SJCRH30 (cell line): ENCODE measurements around the gene SOBP. TPM values are rescaled to one million over a fixed set of nuclear protein-coding genes. Genes with fewer than 3 reads are reported as not detected.
A peak's percentile ranks its signal among the peaks of the same experiment; 100 is the strongest.
"Not testable (repeated sequence)": the region's sequence is repeated elsewhere in the genome, so short reads cannot be mapped to it uniquely, and the experiment has no call there.

Source experiments
- DNase-seq, 2 experiments: peaks; one replicate each; pipeline ENCODE4 v3.0.0-alpha.2; 2015 to 2020
- H3K27ac ChIP-seq: fragments of 250-450 bp; sonication (Bioruptor Pico); 2 replicates; pipeline ENCODE4 v1.5.1; 2020; ENCODE audit warnings: mild to moderate bottlenecking, moderate library complexity
- H3K27me3 ChIP-seq: fragments of 250-450 bp; sonication (Bioruptor Pico); 2 replicates; pipeline ENCODE4 v1.5.1; 2020; ENCODE audit warnings: mild to moderate bottlenecking, moderate library complexity
- H3K36me3 ChIP-seq: fragments of 250-450 bp; sonication (Bioruptor Pico); 2 replicates; pipeline ENCODE4 v1.5.1; 2020; ENCODE audit warnings: mild to moderate bottlenecking, moderate library complexity
- H3K4me1 ChIP-seq: fragments of 250-450 bp; sonication (Bioruptor Pico); 2 replicates; pipeline ENCODE4 v1.5.1; 2020; ENCODE audit warnings: mild to moderate bottlenecking, moderate library complexity
- H3K4me3 ChIP-seq: fragments of 250-450 bp; sonication (Bioruptor Pico); 2 replicates; pipeline ENCODE4 v1.5.1; 2020; ENCODE audit warnings: mild to moderate bottlenecking, moderate library complexity
- H3K9me3 ChIP-seq: fragments of 250-450 bp; sonication (Bioruptor Pico); replicated peaks from 2 replicates; pipeline ENCODE4 v1.5.1; 2020; ENCODE audit warnings: mild to moderate bottlenecking, moderate library complexity
- total RNA-seq: library from RNA; depleted of rRNA; stranded (reverse); fragments of >200 nt; shearing (Covaris generic); gene quantifications from 2 replicates; pipeline ENCODE4 v1.2.3, GENCODE V29; 2014

Gene SOBP
- total RNA-seq, 1 experiment from 2014 or later, result 7.8 TPM

- no peak for DNase-seq
- H3K27me3 ChIP-seq, result no peaks in the 10 kb centered on the region
- H3K36me3 ChIP-seq, result no peaks in the 10 kb centered on the region
- H3K9me3 ChIP-seq, result no peaks in the 10 kb centered on the region
- no peak overlapping the region for H3K4me3 ChIP-seq
- peaks cover 13% of the 10 kb centered on the region; the same call in 1 of the 2 replicates for H3K4me1 ChIP-seq
- no peak overlapping the region for H3K27ac ChIP-seq
Measured at GRCh38 chr6:107545763-107546162, 55.8 kb downstream of the SOBP start.

GRCh38 chr6:107546691-107547450 is 57.0 kb downstream of the SOBP start:
- H3K9me3 ChIP-seq, result no peaks in the 10 kb centered on the region
- H3K4me1 ChIP-seq, result peaks cover 13% of the 10 kb centered on the region; the same call in 1 of the 2 replicates
- H3K27ac ChIP-seq, result no peak overlapping the region
- no peak for DNase-seq
- H3K36me3 ChIP-seq, result peaks cover 3% of the 10 kb centered on the region; the same call in 1 of the 2 replicates
- no peaks in the 10 kb centered on the region for H3K27me3 ChIP-seq
- H3K4me3 ChIP-seq, result no peak overlapping the region

- H3K27me3 ChIP-seq, result no peaks in the 10 kb centered on the region
- peaks cover 13% of the 10 kb centered on the region; the same call in 1 of the 2 replicates for H3K4me1 ChIP-seq
- no peak for DNase-seq
- no peak overlapping the region for H3K4me3 ChIP-seq
- no peaks in the 10 kb centered on the region for H3K9me3 ChIP-seq
- no peak overlapping the region for H3K27ac ChIP-seq
- peaks cover 3% of the 10 kb centered on the region; the same call in 1 of the 2 replicates for H3K36me3 ChIP-seq
Measured at GRCh38 chr6:107547451-107547840, 57.5 kb downstream of the SOBP start.

- Histone ChIP-seq H3K4me3 (no peak overlapping the region), H3K4me1 (no peaks in the 10 kb centered on the region), H3K36me3 (peaks cover 3% of the 10 kb centered on the region; the same call in 1 of the 2 replicates), H3K27me3 (no peaks in the 10 kb centered on the region), H3K9me3 (no peaks in the 10 kb centered on the region), H3K27ac (no peak overlapping the region)
- no peak for DNase-seq
Measured at GRCh38 chr6:107550241-107550840, 60.4 kb downstream of the SOBP start.

GRCh38 chr6:107550906-107551305 is 61.0 kb downstream of the SOBP start:
- no peak overlapping the region for H3K4me3 ChIP-seq
- H3K36me3 ChIP-seq, result peaks cover 3% of the 10 kb centered on the region; the same call in 1 of the 2 replicates
- no peak for DNase-seq
- no peak overlapping the region for H3K27ac ChIP-seq
- no peaks in the 10 kb centered on the region for H3K27me3 ChIP-seq
- H3K9me3 ChIP-seq, result no peaks in the 10 kb centered on the region
- H3K4me1 ChIP-seq, result no peaks in the 10 kb centered on the region

GRCh38 chr6:107553121-107553520 is 63.2 kb downstream of the SOBP start:
- not testable (repeated sequence) for H3K4me3 ChIP-seq, H3K27me3 ChIP-seq, H3K9me3 ChIP-seq, H3K27ac ChIP-seq, H3K36me3 ChIP-seq, DNase-seq, H3K4me1 ChIP-seq

- peaks cover 3% of the 10 kb centered on the region; the same call in 1 of the 2 replicates for H3K36me3 ChIP-seq
- H3K27ac ChIP-seq, result no peak overlapping the region
- no peaks in the 10 kb centered on the region for H3K9me3 ChIP-seq
- peaks cover 5% of the 10 kb centered on the region for H3K4me1 ChIP-seq
- no peak overlapping the region for H3K4me3 ChIP-seq
- no peaks in the 10 kb centered on the region for H3K27me3 ChIP-seq
- no peak for DNase-seq
Measured at GRCh38 chr6:107554326-107554725, 64.4 kb downstream of the SOBP start.

- no peak overlapping the region for H3K27ac ChIP-seq
- peaks cover 8% of the 10 kb centered on the region for H3K4me1 ChIP-seq
- no peaks in the 10 kb centered on the region for H3K27me3 ChIP-seq
- DNase-seq, result no peak
- no peaks in the 10 kb centered on the region for H3K9me3 ChIP-seq
- peaks cover 3% of the 10 kb centered on the region; the same call in 1 of the 2 replicates for H3K36me3 ChIP-seq
- H3K4me3 ChIP-seq, result no peak overlapping the region
Measured at GRCh38 chr6:107554918-107555317, 65.0 kb downstream of the SOBP start.

GRCh38 chr6:107555449-107555848 is 65.5 kb downstream of the SOBP start:
- Histone ChIP-seq H3K27me3 (no peaks in the 10 kb centered on the region), H3K9me3 (no peaks in the 10 kb centered on the region), H3K4me3 (no peak overlapping the region), H3K4me1 (peaks cover 8% of the 10 kb centered on the region), H3K27ac (no peak overlapping the region), H3K36me3 (peaks cover 3% of the 10 kb centered on the region; the same call in 1 of the 2 replicates)
- no peak for DNase-seq

GRCh38 chr6:107556082-107556481 is 66.2 kb downstream of the SOBP start:
- Histone ChIP-seq H3K36me3 (peaks cover 3% of the 10 kb centered on the region; the same call in 1 of the 2 replicates), H3K27me3 (no peaks in the 10 kb centered on the region), H3K4me3 (no peak overlapping the region), H3K9me3 (no peaks in the 10 kb centered on the region), H3K27ac (no peak overlapping the region), H3K4me1 (peaks cover 8% of the 10 kb centered on the region)
- DNase-seq, result no peak

GRCh38 chr6:107557698-107558097 is 67.8 kb downstream of the SOBP start:
- H3K27me3 ChIP-seq, result no peaks in the 10 kb centered on the region
- peaks cover 8% of the 10 kb centered on the region for H3K4me1 ChIP-seq
- no peaks in the 10 kb centered on the region for H3K9me3 ChIP-seq
- DNase-seq, result no peak
- no peak overlapping the region for H3K27ac ChIP-seq
- no peaks in the 10 kb centered on the region for H3K36me3 ChIP-seq
- H3K4me3 ChIP-seq, result no peak overlapping the region

- no peak overlapping the region for H3K27ac ChIP-seq
- no peaks in the 10 kb centered on the region for H3K36me3 ChIP-seq
- H3K9me3 ChIP-seq, result no peaks in the 10 kb centered on the region
- H3K4me1 ChIP-seq, result peaks cover 12% of the 10 kb centered on the region
- no peaks in the 10 kb centered on the region for H3K27me3 ChIP-seq
- no peak overlapping the region for H3K4me3 ChIP-seq
- DNase-seq, result no peak
Measured at GRCh38 chr6:107560657-107561056, 70.7 kb downstream of the SOBP start.

GRCh38 chr6:107561306-107561705 is 71.4 kb downstream of the SOBP start:
- Histone ChIP-seq H3K9me3 (no peaks in the 10 kb centered on the region), H3K36me3 (no peaks in the 10 kb centered on the region), H3K27ac (no peak overlapping the region), H3K27me3 (no peaks in the 10 kb centered on the region), H3K4me1 (peaks cover 12% of the 10 kb centered on the region), H3K4me3 (no peak overlapping the region)
- DNase-seq, result no peak

- no peaks in the 10 kb centered on the region for H3K9me3 ChIP-seq
- H3K4me1 ChIP-seq, result peaks cover 11% of the 10 kb centered on the region
- no peak overlapping the region for H3K27ac ChIP-seq
- H3K27me3 ChIP-seq, result no peaks in the 10 kb centered on the region
- peak; percentile 17 to 57 for DNase-seq
- H3K36me3 ChIP-seq, result no peaks in the 10 kb centered on the region
- H3K4me3 ChIP-seq, result no peak overlapping the region
Measured at GRCh38 chr6:107563694-107564588, 74.0 kb downstream of the SOBP start.

GRCh38 chr6:107564589-107564951 is 74.7 kb downstream of the SOBP start:
- H3K4me1 ChIP-seq, result peaks cover 5% of the 10 kb centered on the region
- H3K9me3 ChIP-seq, result no peaks in the 10 kb centered on the region
- no peaks in the 10 kb centered on the region for H3K27me3 ChIP-seq
- no peaks in the 10 kb centered on the region for H3K36me3 ChIP-seq
- H3K4me3 ChIP-seq, result no peak overlapping the region
- DNase-seq, result no peak
- no peak overlapping the region for H3K27ac ChIP-seq
